GM21723 (cell line): Measurements from ENCODE around the gene SSTR1.

Source experiments
- ATAC-seq: cut with Tn5 transposase; IDR thresholded peaks from one replicate; pipeline ENCODE4 v1.9.1; 2021; ENCODE audit warnings: mild to moderate bottlenecking, moderate library complexity; ENCODE audit not compliant: unreplicated experiment

SSTR1 gene

GRCh38 chr14:38202444-38203191 is 5.1 kb upstream of the SSTR1 start:
- ATAC-seq: no peak

GRCh38 chr14:38203929-38204718 is 3.6 kb upstream of the SSTR1 start:
- ATAC-seq: no peak

GRCh38 chr14:38204719-38205115 is 3.0 kb upstream of the SSTR1 start:
- ATAC-seq: no peak

- no peak for ATAC-seq
These were observed 2.4 kb upstream of the SSTR1 start for GRCh38 chr14:38205119-38205813.

- no peak for ATAC-seq
These were observed 1.6 kb upstream of the SSTR1 start for GRCh38 chr14:38205949-38206665.

GRCh38 chr14:38206689-38207376 is 871 bp upstream of the SSTR1 start:
- ATAC-seq: no peak

- no peak for ATAC-seq
These were observed 348 bp upstream of the SSTR1 start for GRCh38 chr14:38207377-38207735.

- ATAC-seq: no peak
These were observed 1.2 kb downstream of the SSTR1 start for GRCh38 chr14:38208618-38209562.

- no peak for ATAC-seq
These were observed 2.2 kb downstream of the SSTR1 start for GRCh38 chr14:38209572-38210557.

- no peak for ATAC-seq
These were observed 3.0 kb downstream of the SSTR1 start for GRCh38 chr14:38210587-38211216.

GRCh38 chr14:38211255-38211735 is 3.6 kb downstream of the SSTR1 start:
- ATAC-seq: no peak

- ATAC-seq: no peak
These were observed 4.4 kb downstream of the SSTR1 start for GRCh38 chr14:38212111-38212510.

GRCh38 chr14:38213001-38213400 is 5.3 kb downstream of the SSTR1 start:
- ATAC-seq: no peak

- ATAC-seq: no peak
These were observed 9.8 kb downstream of the SSTR1 start for GRCh38 chr14:38217553-38217952.

GRCh38 chr14:38221077-38221476 is 13.4 kb downstream of the SSTR1 start:
- ATAC-seq: no peak

- no peak for ATAC-seq
These were observed 16.6 kb downstream of the SSTR1 start for GRCh38 chr14:38224338-38224737.

- ATAC-seq: no peak
These were observed 18.2 kb downstream of the SSTR1 start for GRCh38 chr14:38225946-38226345.

GRCh38 chr14:38226366-38226765 is 18.7 kb downstream of the SSTR1 start:
- ATAC-seq: no peak
